K562 (cell line): ENCODE measurements around the gene IGF1R. TPM values are rescaled to one million over a fixed set of nuclear protein-coding genes. Genes with fewer than 3 reads are reported as not detected.

Experiments used
- ATAC-seq: fragments of 200-7000 bp; cut with Tn5 transposase; 3 replicates; pipeline ENCODE4 v1.9.1; 2020; ENCODE audit warnings: moderate library complexity
- BruUV-seq: library from RNA; stranded (reverse); fragments of 400-500 nt; replicated peaks from 2 replicates; lab custom pipeline; 2021; lab: Mats Ljungman, UMichigan
- CTCF ChIA-PET: fragments of 300-600 bp; formaldehyde crosslinking; extraction: SDS; loops from one replicate; lab custom pipeline; 2021; ENCODE audit warnings: low intra/inter-chr PET ratio; lab: Yijun Ruan, JAX
- POLR2A ChIA-PET: fragments of 300-600, 350-650 bp; sonication (Branson Sonifier 250); formaldehyde crosslinking; extraction: SDS; loops from one replicate; lab custom pipeline; 2021; ENCODE audit warnings: antibody characterized with exemption, inconsistent platforms; lab: Yijun Ruan, JAX
- DNase-seq, 4 experiments: peaks; one replicate each; pipeline versions ENCODE4 v3.0.0 to v3.0.0-alpha.2; 2011 to 2018; ENCODE audit warnings: low spot score in 3 of 4, mixed read lengths in 3 of 4; ENCODE audit errors: extremely low read depth in 1 of 4
- FAIRE-seq: peaks from 2 replicates; lab custom pipeline; 2011; peaks lifted over from hg19 to GRCh38; lab: Jason Lieb, UNC
- H2AFZ ChIP-seq: 2 replicates; pipeline ENCODE4 v1.6.0; 2011; ENCODE audit warnings: low read depth, low read length, control low read depth, inconsistent platforms
- H3K27ac ChIP-seq: fragments of 200-600 bp; 3 replicates; pipeline ENCODE4 v1.8.0; 2011; ENCODE audit warnings: low read depth, mild to moderate bottlenecking, control low read depth, inconsistent platforms, low read length, moderate library complexity, mixed read lengths; ENCODE audit errors: extremely low read depth
- H3K27me3 ChIP-seq, 2 experiments: fragments of 300-600 bp in 1 of 2; 2 replicates in 1 of 2; 3 replicates in 1 of 2; pipeline versions ENCODE4 v1.6.0 to v1.8.0; 2011; ENCODE audit warnings: inconsistent platforms in 2 of 2, low read length in 2 of 2, mild to moderate bottlenecking in 1 of 2, mixed read lengths in 1 of 2, moderate library complexity in 1 of 2; ENCODE audit not compliant: control insufficient read depth in 2 of 2, insufficient read depth in 2 of 2
- H3K36me3 ChIP-seq: fragments of 300-600 bp; 3 replicates; pipeline ENCODE4 v1.8.0; 2011; ENCODE audit warnings: mild to moderate bottlenecking, low read length, inconsistent platforms; ENCODE audit not compliant: control insufficient read depth, insufficient read depth
- H3K4me1 ChIP-seq, 2 experiments: fragments of 200-600 bp in 1 of 2; replicated peaks in 1 of 2; 2 replicates in 1 of 2; 3 replicates in 1 of 2; pipeline versions ENCODE4 v1.5.1 to v1.8.0; 2011; ENCODE audit warnings: inconsistent platforms in 2 of 2, low read length in 2 of 2, mild to moderate bottlenecking in 1 of 2, mixed read lengths in 1 of 2, moderate library complexity in 1 of 2; ENCODE audit not compliant: control insufficient read depth in 2 of 2, insufficient read depth in 2 of 2
- H3K4me2 ChIP-seq: 2 replicates; pipeline ENCODE4 v1.6.1; 2011; ENCODE audit warnings: low read length, control low read depth, inconsistent platforms, mixed read lengths; ENCODE audit not compliant: insufficient read depth
- H3K4me3 ChIP-seq: fragments of 200-600 bp; sonication (generic), shearing (Covaris generic); 2 replicates; pipeline ENCODE4 v1.5.1; 2016; ENCODE audit warnings: control low read depth, inconsistent platforms
- H3K79me2 ChIP-seq: fragments of 200-600 bp; 3 replicates; pipeline ENCODE4 v1.8.0; 2011; ENCODE audit warnings: low read length, inconsistent platforms; ENCODE audit not compliant: control insufficient read depth, insufficient read depth
- H3K9ac ChIP-seq, 2 experiments: 2 replicates each; pipeline versions ENCODE4 v1.6.0 to v1.6.1; 2011; ENCODE audit warnings: low read depth in 2 of 2, low read length in 2 of 2, control low read depth in 1 of 2, inconsistent platforms in 1 of 2, mild to moderate bottlenecking in 1 of 2, mixed read lengths in 1 of 2; ENCODE audit not compliant: insufficient read depth in 1 of 2
- H3K9me1 ChIP-seq: one replicate; pipeline ENCODE4 v1.6.0; 2011; ENCODE audit warnings: inconsistent platforms, mild to moderate bottlenecking, low read length, moderate library complexity; ENCODE audit not compliant: control insufficient read depth, insufficient read depth
- H3K9me3 ChIP-seq: replicated peaks from 2 replicates; pipeline ENCODE4 v1.5.1; 2011; ENCODE audit warnings: low read depth, low read length, inconsistent platforms; ENCODE audit not compliant: control insufficient read depth, insufficient read depth
- H4K20me1 ChIP-seq: replicated peaks from 2 replicates; pipeline ENCODE4 v1.6.1; 2011; ENCODE audit warnings: low read length, inconsistent platforms, mixed read lengths; ENCODE audit not compliant: control insufficient read depth, insufficient read depth
- CHD7 ChIP-seq: fragments of 200-600 bp; sonication (generic); IDR thresholded peaks from one replicate; pipeline ENCODE4 v1.6.1; 2012; ENCODE audit warnings: mild to moderate bottlenecking, low read depth, low read length, inconsistent platforms
- E2F3 ChIP-seq: fragments of 250-450 bp; sonication (Bioruptor Pico); IDR thresholded peaks from 2 replicates; pipeline ENCODE4 v1.4.0; 2020; ENCODE audit warnings: mild to moderate bottlenecking
- EP400 ChIP-seq: fragments of 450-650 bp; IDR thresholded peaks from 2 replicates; pipeline ENCODE4 v1.6.1; 2017; ENCODE audit warnings: antibody characterized with exemption, mild to moderate bottlenecking, moderate library complexity
- NR2C1 ChIP-seq, 2 experiments: fragments of 450-650 bp; IDR thresholded peaks; 2 replicates each; pipeline ENCODE4 v1.6.1; 2017; ENCODE audit warnings: mild to moderate bottlenecking in 2 of 2, antibody characterized with exemption in 1 of 2, inconsistent platforms in 1 of 2, missing compliant biosample characterization in 1 of 2, missing genetic modification characterization in 1 of 2
- SMC3 ChIP-seq: conservative IDR thresholded peaks from 2 replicates; pipeline ENCODE4 v1.6.1; 2011; ENCODE audit warnings: low read depth, low read length, improper control_type of control experiment; ENCODE audit not compliant: insufficient read depth
- SP2 ChIP-seq: IDR thresholded peaks from 2 replicates; pipeline ENCODE4 v1.6.1; 2011; ENCODE audit warnings: mild to moderate bottlenecking, low read depth, low read length, moderate library complexity; ENCODE audit not compliant: poor library complexity, severe bottlenecking; ENCODE audit errors: extremely low read depth
- ZKSCAN1 ChIP-seq: fragments of 150-350 bp; IDR thresholded peaks from 2 replicates; pipeline ENCODE4 v1.6.1; 2016; ENCODE audit warnings: low read depth, low read length
- ZNF133 ChIP-seq: fragments of 250-450 bp; sonication (Bioruptor Pico); IDR thresholded peaks from 2 replicates; pipeline ENCODE4 v1.4.0; 2020; ENCODE audit warnings: mild to moderate bottlenecking
- ZNF140 ChIP-seq: fragments of 250-450 bp; sonication (Bioruptor Pico); IDR thresholded peaks from 2 replicates; pipeline ENCODE4 v1.8.0; 2021; ENCODE audit warnings: moderate library complexity, mild to moderate bottlenecking, inconsistent platforms
- ZNF212 ChIP-seq: fragments of 450-650 bp; formaldehyde crosslinking; IDR thresholded peaks from 2 replicates; pipeline ENCODE4 v1.4.0; 2020; ENCODE audit warnings: mild to moderate bottlenecking
- ZNF3 ChIP-seq: fragments of 250-450 bp; sonication (Bioruptor Pico); IDR thresholded peaks from 2 replicates; pipeline ENCODE4 v1.5.0; 2021; ENCODE audit warnings: mild to moderate bottlenecking, moderate library complexity
- ZNF584 ChIP-seq: fragments of 200-800 bp; sonication (Bioruptor generic); IDR thresholded peaks from 2 replicates; pipeline ENCODE4 v1.6.1; 2016; ENCODE audit warnings: low read depth, mild to moderate bottlenecking, missing genetic modification characterization, missing compliant biosample characterization
- WGBS: fragments of 100-300 bp; shearing (Covaris generic); methylation state at CpG from one replicate; pipeline ENCODE4 v1.1.6; 2016; ENCODE audit warnings: low coverage, mixed read lengths; ENCODE audit not compliant: insufficient coverage; ENCODE audit errors: missing lambda C conversion rate; 5-methylcytosine and 5-hydroxymethylcytosine counted together
- in situ Hi-C: fragments of 300-500 bp; cut with MboI; formaldehyde crosslinking; loops from 4 replicates; pipeline ENCODE4 v1.15.0; 2018; ENCODE audit warnings: inconsistent platforms, mixed read lengths
- intact Hi-C: fragments of 100-400 bp; cut with micrococcal nuclease; formaldehyde crosslinking; loops from 2 replicates; pipeline ENCODE4 v1.14.2; 2022
- polyA plus RNA-seq, 8 experiments: library from polyadenylated mRNA; depleted of rRNA in 4 of 8; stranded (reverse) in 5 of 8; unstranded in 3 of 8; fragments of >200 nt; fragmentation: Nextera tagmentation in 2 of 8; fragmentation: Illumina TruSeq in 1 of 8; extraction: Ambion mirVana in 2 of 8; extraction: Trizol in 1 of 8; gene quantifications; 2 replicates each; pipeline versions ENCODE4 v1.2.1 to v1.2.3, GENCODE V29; 2011 to 2014; ENCODE audit warnings: inconsistent platforms in 1 of 8, missing spikeins in 1 of 8
- total RNA-seq, 7 experiments: library from RNA; depleted of rRNA in 6 of 7; stranded (reverse); fragments of >200 nt in 6 of 7; fragmentation: Illumina TruSeq in 2 of 7; extraction: Trizol in 2 of 7; gene quantifications; 2 replicates each; pipeline versions ENCODE4 v1.2.1 to v1.2.3, GENCODE V29; 2011 to 2021; ENCODE audit warnings: low replicate concordance in 1 of 7

The IGF1R gene
- total and polyA plus RNA-seq, 9 of the 15 experiments (the other 6 are each of a cell fraction or from before 2014, with no cell fraction given), result 0.35 to 8.0 (median 1.6) TPM

DNA sequence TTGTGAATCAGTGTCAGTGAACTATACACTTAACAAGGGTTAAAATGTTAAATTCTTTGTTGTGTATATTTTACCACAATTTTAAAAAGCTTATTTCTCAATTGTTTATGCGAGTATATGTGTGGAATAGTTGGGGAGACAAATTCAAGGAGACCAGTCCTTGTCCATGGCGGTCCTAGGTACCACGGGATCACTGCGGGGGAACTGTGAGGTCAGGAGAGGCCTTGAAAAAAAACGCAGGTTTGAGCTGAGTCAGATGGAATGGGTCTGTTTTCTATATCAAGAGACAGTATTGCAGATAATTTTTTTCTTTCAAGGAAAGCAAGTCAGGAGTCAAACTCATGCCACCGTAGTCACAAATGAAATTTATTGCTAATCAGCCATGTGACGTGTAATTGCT is 18.5 kb downstream of the IGF1R start:
- DNase-seq (no peak), FAIRE-seq (no peak), ATAC-seq (no peak)
- ChIA-PET CTCF (no interaction called here), POLR2A (interaction anchor here (1.1 kb wide), 1 partner anchor 75 kb away, joined by 4 read pairs; no protein-coding TSS in a partner anchor)
- no peaks in the 10 kb centered on the region for H3K9me3 ChIP-seq
- no peaks in the 10 kb centered on the region for H3K36me3 ChIP-seq
- 6% methylated on average over 7 of the region's 7 CpGs for WGBS
- H3K4me2 ChIP-seq, result no peak overlapping the region
- H3K27ac ChIP-seq, result no peak overlapping the region
- no peak overlapping the region for H3K4me3 ChIP-seq
- H3K79me2 ChIP-seq, result no peaks in the 10 kb centered on the region
- H3K9ac ChIP-seq, result no peak overlapping the region
- no peaks in the 10 kb centered on the region for H3K4me1 ChIP-seq
- H3K27me3 ChIP-seq, result peaks cover 11 to 43% of the 10 kb centered on the region in 2 experiments
- H4K20me1 ChIP-seq, result peaks cover 38% of the 10 kb centered on the region
- intact Hi-C loops (no loop called here), in situ Hi-C loops (no loop called here)
- no peak overlapping the region for H2AFZ ChIP-seq
- no peaks in the 10 kb centered on the region for H3K9me1 ChIP-seq
- BruUV-seq, result no TSS peak
- TF ChIP-seq SMC3 (no peak), ZNF140 (CRISPR knock-in tag) (no peak), ZKSCAN1 (no peak), CHD7 (no peak), ZNF212 (CRISPR knock-in tag) (no peak), E2F3 (CRISPR knock-in tag) (no peak), ZNF133 (CRISPR knock-in tag) (no peak), EP400 (no peak), SP2 (no peak), NR2C1 (IDR thresholded peaks at IDR 0.05) (no peak), NR2C1 (tag; IDR thresholded peaks at IDR 0.05) (no peak), ZNF3 (CRISPR knock-in tag) (no peak), ZNF584 (CRISPR knock-in tag) (no peak)
